Heart right ventricle (tissue), 16 donors: ENCODE results near the gene EHMT1. TPM values are rescaled to one million over a fixed set of nuclear protein-coding genes. Genes with fewer than 3 reads are reported as not detected.

ENCODE experiments used
- ATAC-seq, 8 donors: fragments of 200-7000 bp; cut with Tn5 transposase; one replicate each; pipeline ENCODE4 v1.9.1; 2020; ENCODE audit warnings: mild to moderate bottlenecking in 8 of 8, moderate library complexity in 8 of 8, moderate number of reproducible peaks in 1 of 8
- DNase-seq, 2 donors: peaks; one replicate each; pipeline ENCODE4 v3.0.0-alpha.2; 2020
- H3K27ac ChIP-seq, 10 donors: fragments of 200-600 bp; sonication (generic) in 2 of 10; one replicate each; pipeline versions ENCODE4 v1.5.0 to v1.8.0; 2020 to 2022; ENCODE audit warnings: mild to moderate bottlenecking in 3 of 10
- H3K27me3 ChIP-seq, 7 donors: fragments of 200-600 bp; one replicate each; pipeline ENCODE4 v1.8.0; 2021 to 2022; ENCODE audit warnings: mild to moderate bottlenecking in 2 of 7
- H3K36me3 ChIP-seq, 9 donors: fragments of 200-600 bp; sonication (generic) in 1 of 9; one replicate each; pipeline versions ENCODE4 v1.5.0 to v1.8.0; 2020 to 2022; ENCODE audit warnings: mild to moderate bottlenecking in 2 of 9
- H3K4me1 ChIP-seq, 9 donors: fragments of 200-600 bp; sonication (generic) in 1 of 9; one replicate each; pipeline versions ENCODE4 v1.5.0 to v1.8.0; 2020 to 2022; ENCODE audit warnings: mild to moderate bottlenecking in 4 of 9
- H3K4me3 ChIP-seq, 10 donors: fragments of 200-600 bp; sonication (generic) in 2 of 10; one replicate each; pipeline versions ENCODE4 v1.5.0 to v1.8.0; 2020 to 2022; ENCODE audit warnings: mild to moderate bottlenecking in 7 of 10, moderate library complexity in 2 of 10
- H3K9me3 ChIP-seq, 11 donors: fragments of 200-600 bp in 10 of 11; sonication (generic) in 2 of 11; one replicate each; pipeline versions ENCODE4 v1.5.0 to v1.8.0; 2013 to 2022; ENCODE audit warnings: mild to moderate bottlenecking in 2 of 11, control low read depth in 1 of 11, moderate library complexity in 1 of 11
- WGBS, 2 donors: extraction: QIAGEN DNeasy Blood & Tissue Kit; methylation state at CpG; one replicate each; pipeline ENCODE4 v1.1.7; 2013; ENCODE audit warnings: inconsistent platforms in 1 of 2; 5-methylcytosine and 5-hydroxymethylcytosine counted together
- intact Hi-C, 10 donors: fragments of 100-400 bp; cut with DNase I; formaldehyde crosslinking; loops; one replicate each; pipeline versions ENCODE4 v1.11.1 to v1.14.2; 2022
- polyA plus RNA-seq, 2 donors: library from polyadenylated mRNA; stranded (reverse); fragments of 200-250 nt; gene quantifications; one replicate each; pipeline ENCODE4 v1.2.3, GENCODE V29; 2013
- total RNA-seq, 10 donors: library from RNA; stranded (reverse); fragmentation: NEBNext Ultra II Directional in 3 of 10; extraction: Animal tissue kit (Norgen Biotek cat#: 25700) in 3 of 10; gene quantifications; one replicate each; pipeline versions ENCODE4 v1.2.1 to v1.2.4, GENCODE V29; 2021 to 2023
- TF ChIP-seq, protein P1 (sequence below), 9 donors: fragments of 200-600 bp; sonication (generic) in 2 of 9; IDR thresholded peaks; one replicate each; pipeline versions ENCODE4 v1.5.0 to v1.8.0; 2021 to 2022; ENCODE audit warnings: antibody characterized with exemption in 9 of 9, mild to moderate bottlenecking in 5 of 9, moderate library complexity in 1 of 9
- donor health status: Arrhythmogenic right ventricular cardiomyopathy.
- donor health status: ischemic (EF 13 %, LVEDD 7.1; RV severe dilation, severe dysfunction).
- donor health status: healthy with polysubstance abuse.
- donor health status: DM: no; HTN: yes; CAD: no.
- donor health status: DM: no; HTN: no; CAD: no.
- donor health status: ischemic (EF 25% LVEDD 6.9; RV normal size, moderate dysfunction).
- donor health status: ischemic (EF 25% LVEDD 5.7; RV mildly dilated, moderate dysfunction).
- donor health status: healthy.
- donor health status: DM: yes; HTN: yes; CAD: no.
- donor health status: Ischemic cardiomyopathy.
- donor health status: ischemic (EF 35%, LVEDD 5.7; RV mildly dilated, moderate dysfunction).
- donor health status: nonischemic (EF 11% LVEDD 7.7; RV severe dilation, severe dysfunction).
- donor health status: DM: yes; HTN: yes; CAD: no.
- donor health status: PGD.
- donor health status: ischemic (EF 29% LVEDD 5.4; RV normal size, mild dysfunction).
- donor health status: nonischemic (EF 23%, LVEDD 6.1; RV moderate dilation, normal function).

The EHMT1 gene
- total and polyA plus RNA-seq, 12 donors = 19.6 to 45.1 (median 31.1) TPM

DNA sequence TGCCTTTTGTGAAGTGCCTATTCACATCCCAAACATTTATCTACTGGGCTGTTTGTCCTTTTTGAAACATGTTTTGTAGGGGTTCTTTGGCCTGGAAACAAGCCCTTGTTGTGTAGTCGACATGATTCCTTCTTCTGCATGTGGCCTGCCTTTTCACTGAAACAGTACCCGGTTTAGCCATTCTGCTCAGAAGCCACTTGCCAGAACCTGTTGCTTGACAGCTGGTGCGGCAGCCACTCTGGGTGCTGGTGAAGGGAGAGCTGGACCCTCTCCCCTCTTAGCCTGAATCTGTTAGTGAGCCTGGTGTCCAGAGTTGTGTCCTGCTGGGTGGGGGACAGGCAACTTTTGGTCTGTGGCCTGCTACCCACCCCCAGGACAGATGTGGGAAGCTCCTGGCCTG, 129.9 kb downstream of the EHMT1 start:
- TF ChIP-seq, protein P1, sequence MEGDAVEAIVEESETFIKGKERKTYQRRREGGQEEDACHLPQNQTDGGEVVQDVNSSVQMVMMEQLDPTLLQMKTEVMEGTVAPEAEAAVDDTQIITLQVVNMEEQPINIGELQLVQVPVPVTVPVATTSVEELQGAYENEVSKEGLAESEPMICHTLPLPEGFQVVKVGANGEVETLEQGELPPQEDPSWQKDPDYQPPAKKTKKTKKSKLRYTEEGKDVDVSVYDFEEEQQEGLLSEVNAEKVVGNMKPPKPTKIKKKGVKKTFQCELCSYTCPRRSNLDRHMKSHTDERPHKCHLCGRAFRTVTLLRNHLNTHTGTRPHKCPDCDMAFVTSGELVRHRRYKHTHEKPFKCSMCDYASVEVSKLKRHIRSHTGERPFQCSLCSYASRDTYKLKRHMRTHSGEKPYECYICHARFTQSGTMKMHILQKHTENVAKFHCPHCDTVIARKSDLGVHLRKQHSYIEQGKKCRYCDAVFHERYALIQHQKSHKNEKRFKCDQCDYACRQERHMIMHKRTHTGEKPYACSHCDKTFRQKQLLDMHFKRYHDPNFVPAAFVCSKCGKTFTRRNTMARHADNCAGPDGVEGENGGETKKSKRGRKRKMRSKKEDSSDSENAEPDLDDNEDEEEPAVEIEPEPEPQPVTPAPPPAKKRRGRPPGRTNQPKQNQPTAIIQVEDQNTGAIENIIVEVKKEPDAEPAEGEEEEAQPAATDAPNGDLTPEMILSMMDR (IDR thresholded peaks at IDR 0.05) = no peak
- 89% methylated on average over 3 of the region's 3 CpGs for WGBS, 2 donors
- Histone ChIP-seq H3K27ac (no peak overlapping the region), H3K4me1 (peaks cover 0 to 10% (median 0%) of the 10 kb centered on the region in 9 donors), H3K9me3 (no peaks in the 10 kb centered on the region), H3K27me3 (no peaks in the 10 kb centered on the region), H3K36me3 (peaks cover 0 to 89% (median 20%) of the 10 kb centered on the region in 9 donors), H3K4me3 (no peak overlapping the region)
- intact Hi-C loops = no loop called here
- ATAC-seq (no peak), DNase-seq (no peak)

DNA sequence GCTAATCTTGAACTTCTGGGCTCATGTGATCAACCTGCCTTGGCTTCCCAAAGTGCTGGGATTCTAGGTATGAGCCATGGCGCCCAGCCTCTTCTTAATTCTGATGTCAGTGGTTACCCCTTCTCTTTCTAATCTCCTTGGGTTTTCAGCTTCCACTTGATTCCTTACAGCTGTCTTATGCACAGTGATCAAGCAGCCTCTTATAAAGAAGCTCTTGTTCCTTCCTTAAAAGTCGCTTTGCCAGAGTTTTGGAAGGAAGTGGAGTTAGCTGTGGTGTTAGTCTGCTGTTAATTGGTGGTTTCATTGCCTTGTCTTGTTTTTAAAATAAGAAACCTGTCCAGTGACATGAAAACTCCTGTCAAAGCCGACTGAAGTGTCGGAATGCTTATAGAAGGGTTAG, 130.7 kb downstream of the EHMT1 start:
- TF ChIP-seq, protein P1 (IDR thresholded peaks at IDR 0.05) = no peak
- intact Hi-C loops = no loop called here
- no peak overlapping the region for H3K27ac ChIP-seq
- peaks cover 0 to 89% (median 13%) of the 10 kb centered on the region in 9 donors for H3K36me3 ChIP-seq
- no peak for DNase-seq
- peaks cover 0 to under 1% (median 0%) of the 10 kb centered on the region in 11 donors for H3K9me3 ChIP-seq
- H3K4me3 ChIP-seq = no peak overlapping the region
- no peaks in the 10 kb centered on the region for H3K27me3 ChIP-seq
- ATAC-seq = peak in 3 of 8 donors; percentile 23 to 55 (median 25)
- peaks cover 0 to 10% (median 0%) of the 10 kb centered on the region in 9 donors for H3K4me1 ChIP-seq
- 66 to 73% methylated on average over 4 of the region's 4 CpGs for WGBS, 2 donors

DNA sequence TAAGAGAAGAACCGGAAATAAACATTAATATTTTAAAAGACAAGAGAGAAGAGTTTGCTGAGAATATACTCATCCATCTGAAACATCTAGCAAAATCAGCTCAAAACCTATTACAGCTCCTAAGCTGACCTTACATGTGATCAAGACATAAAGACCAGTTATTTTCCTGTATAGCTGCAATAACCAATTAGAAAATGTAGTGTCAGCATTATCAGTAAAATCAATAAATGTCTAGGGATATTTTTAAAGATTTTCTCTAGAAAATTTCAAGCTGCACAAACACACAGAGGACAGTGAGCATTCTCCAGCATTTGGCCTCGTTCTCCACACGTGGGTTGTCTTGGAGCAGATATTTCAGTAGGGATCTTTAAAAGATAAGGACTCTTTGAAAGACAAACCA, 131.2 kb downstream of the EHMT1 start:
- peaks cover 0 to 89% (median 18%) of the 10 kb centered on the region in 9 donors for H3K36me3 ChIP-seq
- no peak overlapping the region for H3K27ac ChIP-seq
- WGBS, 2 donors = 72 to 78% methylated on average over 3 of the region's 3 CpGs

DNA sequence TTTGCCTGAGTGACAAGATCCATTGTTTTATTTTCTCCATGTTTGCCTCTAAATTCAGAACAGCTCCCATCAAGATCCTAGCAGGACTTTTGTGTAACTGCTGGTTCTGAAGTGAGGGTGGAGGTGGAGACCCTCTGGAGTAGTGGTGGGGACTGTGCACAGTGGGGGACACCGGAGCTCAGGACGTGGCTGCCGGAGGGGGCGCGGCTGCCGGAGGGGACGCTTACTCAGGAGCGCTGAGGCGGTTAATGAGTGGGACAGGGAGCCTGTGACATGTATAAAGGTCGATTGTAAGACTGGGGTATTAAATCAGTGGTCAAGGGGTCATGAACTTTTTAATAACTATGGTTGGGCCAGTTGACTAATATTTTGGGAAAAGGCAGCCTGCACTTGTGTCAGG, 131.8 kb downstream of the EHMT1 start:
- Histone ChIP-seq H3K36me3 (peaks cover 0 to 90% (median 22%) of the 10 kb centered on the region in 9 donors), H3K4me3 (no peak overlapping the region), H3K9me3 (peaks cover 0 to 11% (median 3%) of the 10 kb centered on the region in 11 donors), H3K27ac (no peak overlapping the region), H3K4me1 (peaks cover 0 to 10% (median 0%) of the 10 kb centered on the region in 9 donors), H3K27me3 (no peaks in the 10 kb centered on the region)
- intact Hi-C loops = loop anchor here in 2 of 10 donors (10.0 kb wide), 1 partner anchor 76 kb away; no protein-coding TSS in a partner anchor
- ATAC-seq (no peak), DNase-seq (no peak)
- TF ChIP-seq, protein P1 (IDR thresholded peaks at IDR 0.05) = no peak
- WGBS, 2 donors = 91 to 94% methylated on average over 10 of the region's 10 CpGs

More for the DNA sequence above, 131.2 kb downstream of the EHMT1 start:
- H3K9me3 ChIP-seq = peaks cover 0 to 5% (median 0%) of the 10 kb centered on the region in 11 donors
- ATAC-seq = no peak
- intact Hi-C loops = loop anchor here in 2 of 10 donors (10.0 kb wide), 1 partner anchor 75 kb away; no protein-coding TSS in a partner anchor
- TF ChIP-seq, protein P1 (IDR thresholded peaks at IDR 0.05) = no peak
- no peaks in the 10 kb centered on the region for H3K27me3 ChIP-seq
- no peak overlapping the region for H3K4me3 ChIP-seq
- peaks cover 0 to 10% (median 0%) of the 10 kb centered on the region in 9 donors for H3K4me1 ChIP-seq
- no peak for DNase-seq
